ENCODE results near the gene CLDN7. TPM values are rescaled to one million over a fixed set of nuclear protein-coding genes. Genes with fewer than 3 reads are reported as not detected.

The CLDN7 gene
- total RNA-seq, 1 donor from 2014 or later: 2.7 TPM

- no peak for DNase-seq (ENCODE audit: low read depth in 2 of 2)
Observed at GRCh38 chr17:7289256-7290032, 27.2 kb upstream of the CLDN7 start.

DNA sequence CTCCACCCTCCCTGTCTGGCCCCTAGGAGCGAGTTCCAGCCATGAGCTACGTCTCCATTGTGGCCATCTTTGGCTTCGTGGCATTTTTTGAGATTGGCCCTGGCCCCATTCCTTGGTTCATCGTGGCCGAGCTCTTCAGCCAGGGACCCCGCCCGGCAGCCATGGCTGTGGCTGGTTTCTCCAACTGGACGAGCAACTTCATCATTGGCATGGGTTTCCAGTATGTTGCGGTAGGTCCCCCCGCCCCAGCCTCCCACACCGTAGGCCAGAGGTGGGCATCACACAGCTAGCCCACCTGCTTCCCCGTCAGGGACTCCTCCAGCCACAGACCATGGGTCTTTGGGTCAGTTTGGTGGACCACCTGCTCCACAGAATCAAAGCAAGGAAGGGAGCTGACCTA is 23.4 kb upstream of the CLDN7 start:
- no peak for DNase-seq (ENCODE audit: low read depth in 2 of 2)

GRCh38 chr17:7284911-7285310 is 22.6 kb upstream of the CLDN7 start:
- no peak for DNase-seq (ENCODE audit: low read depth in 2 of 2)

- DNase-seq (ENCODE audit: low read depth in 2 of 2): no peak
Observed at GRCh38 chr17:7283471-7284216, 21.4 kb upstream of the CLDN7 start.

GRCh38 chr17:7282752-7283321 is 20.6 kb upstream of the CLDN7 start:
- no peak for DNase-seq (ENCODE audit: low read depth in 2 of 2)

DNA sequence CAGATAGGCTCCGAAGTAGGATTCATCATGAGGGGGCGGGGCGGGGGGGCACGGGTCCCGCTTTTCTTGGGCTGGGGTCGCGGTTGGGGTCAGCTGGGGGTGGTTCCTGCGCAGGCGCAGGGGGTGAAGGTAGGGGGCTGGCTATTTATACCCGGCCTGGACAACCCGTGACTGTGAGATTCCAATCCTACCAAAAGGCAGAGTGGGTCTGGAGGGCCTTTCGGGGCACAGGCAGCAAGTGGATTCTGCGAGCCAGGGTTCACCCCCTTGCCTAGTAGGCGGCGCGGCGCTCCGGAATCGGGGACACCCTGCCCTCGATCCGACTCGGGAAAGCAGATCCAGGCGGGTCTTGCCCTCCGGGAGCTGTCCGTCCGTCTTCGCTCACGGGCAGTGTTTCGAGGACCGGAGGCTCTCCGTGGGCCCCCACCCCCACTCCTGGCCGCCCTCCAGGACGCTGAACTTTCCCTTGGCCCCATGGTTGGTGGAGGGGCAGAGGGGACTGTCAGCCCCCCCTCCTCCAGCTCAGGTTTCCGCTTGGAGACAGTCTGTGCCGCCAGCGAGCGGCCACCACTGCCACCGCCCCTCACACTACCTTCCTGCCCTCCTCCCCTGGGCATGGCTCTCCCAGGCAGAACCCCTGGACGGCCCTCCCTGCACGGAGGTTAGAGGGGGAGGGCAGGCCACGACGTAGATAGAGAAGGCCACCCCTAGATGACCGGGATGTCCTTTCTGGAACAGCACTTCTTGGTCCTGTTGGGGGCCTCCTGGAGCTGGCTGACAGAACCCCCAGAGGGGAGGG is 19.9 kb upstream of the CLDN7 start:
- DNase-seq (ENCODE audit: low read depth in 2 of 2): no peak

DNA sequence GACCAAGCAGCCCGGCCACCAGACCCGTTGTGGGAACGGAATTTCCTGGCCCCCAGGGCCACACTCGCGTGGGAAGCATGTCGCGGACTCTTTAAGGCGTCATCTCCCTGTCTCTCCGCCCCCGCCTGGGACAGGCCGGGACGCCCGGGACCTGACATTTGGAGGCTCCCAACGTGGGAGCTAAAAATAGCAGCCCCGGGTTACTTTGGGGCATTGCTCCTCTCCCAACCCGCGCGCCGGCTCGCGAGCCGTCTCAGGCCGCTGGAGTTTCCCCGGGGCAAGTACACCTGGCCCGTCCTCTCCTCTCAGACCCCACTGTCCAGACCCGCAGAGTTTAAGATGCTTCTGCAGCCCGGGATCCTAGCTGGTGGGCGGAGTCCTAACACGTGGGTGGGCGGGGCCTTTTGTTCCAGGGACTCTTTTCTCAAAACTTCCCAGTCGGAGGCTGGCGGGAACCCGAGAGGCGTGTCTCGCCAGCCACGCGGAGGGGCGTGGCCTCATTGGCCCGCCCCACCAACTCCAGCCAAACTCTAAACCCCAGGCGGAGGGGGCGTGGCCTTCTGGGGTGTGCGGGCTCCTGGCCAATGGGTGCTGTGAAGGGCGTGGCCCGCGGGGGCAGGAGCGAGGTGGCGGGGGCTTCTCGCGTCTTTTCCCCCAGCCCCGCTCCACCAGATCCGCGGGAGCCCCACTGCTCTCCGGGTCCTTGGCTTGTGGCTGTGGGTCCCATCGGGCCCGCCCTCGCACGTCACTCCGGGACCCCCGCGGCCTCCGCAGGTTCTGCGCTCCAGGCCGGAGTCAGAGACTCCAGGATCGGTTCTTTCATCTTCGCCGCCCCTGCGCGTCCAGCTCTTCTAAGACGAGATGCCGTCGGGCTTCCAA is 19.0 kb upstream of the CLDN7 start, which contains the start of gene SLC2A4:
SLC2A4 (plus strand) TSS at position 645 of the 879 bp plus-strand sequence; CDS start at position 862, 217 bp downstream.
- peak; percentile 87 to 95 for DNase-seq (ENCODE audit: low read depth in 2 of 2)

DNA sequence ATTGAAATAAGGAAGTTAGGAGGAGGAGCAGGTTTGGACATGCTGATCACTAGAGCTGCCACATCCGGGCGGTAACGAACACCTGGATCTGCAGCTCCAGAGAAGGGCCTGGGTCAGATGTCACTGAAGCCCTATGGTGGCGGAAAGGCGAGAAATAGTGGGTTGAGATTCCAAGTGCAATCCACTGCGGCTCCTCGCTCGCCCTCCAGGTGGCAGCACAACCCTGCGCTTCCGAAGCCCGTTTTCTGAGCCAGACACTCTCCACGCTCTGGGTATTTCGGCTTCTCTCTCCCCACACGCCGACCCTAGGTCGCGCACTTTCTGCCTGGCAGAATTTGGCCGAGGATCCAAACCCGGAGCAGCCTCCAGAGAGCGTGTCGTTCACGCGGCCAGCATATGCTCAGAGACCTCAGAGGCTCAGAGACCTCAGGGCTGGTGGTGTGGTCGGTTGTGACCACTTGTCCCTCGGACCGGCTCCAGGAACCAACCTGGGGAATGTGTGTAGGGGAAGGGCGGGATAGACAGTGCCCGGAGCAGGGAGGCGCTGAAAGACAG is 18.3 kb upstream of the CLDN7 start:
- DNase-seq (ENCODE audit: low read depth in 2 of 2): peak; percentile 52 to 76

DNA sequence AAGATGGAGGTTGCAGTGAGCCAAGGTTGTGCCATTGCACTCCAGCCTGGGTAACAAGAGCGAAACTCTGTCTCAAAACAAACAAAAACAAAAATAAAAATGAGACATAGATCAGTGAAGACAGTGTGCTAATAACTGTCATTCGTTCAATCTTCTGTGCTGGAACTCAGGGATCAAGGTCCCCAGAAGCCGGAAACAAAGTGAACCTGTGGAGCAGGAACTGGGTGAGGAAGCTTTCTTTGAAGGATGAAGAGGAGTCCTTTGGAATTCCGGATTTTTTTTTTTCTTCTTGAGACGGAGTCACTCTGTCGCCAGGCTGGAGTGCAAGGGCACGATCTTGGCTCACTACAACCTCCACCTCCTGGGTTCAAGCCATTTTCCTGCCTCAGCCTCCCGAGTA is 17.2 kb upstream of the CLDN7 start:
- no peak for DNase-seq (ENCODE audit: low read depth in 2 of 2)

- DNase-seq (ENCODE audit: low read depth in 2 of 2): no peak
Observed at GRCh38 chr17:7266784-7267183, 4.5 kb upstream of the CLDN7 start.

GRCh38 chr17:7263801-7264078 is 1.5 kb upstream of the CLDN7 start:
- DNase-seq (ENCODE audit: low read depth in 2 of 2): no peak

DNA sequence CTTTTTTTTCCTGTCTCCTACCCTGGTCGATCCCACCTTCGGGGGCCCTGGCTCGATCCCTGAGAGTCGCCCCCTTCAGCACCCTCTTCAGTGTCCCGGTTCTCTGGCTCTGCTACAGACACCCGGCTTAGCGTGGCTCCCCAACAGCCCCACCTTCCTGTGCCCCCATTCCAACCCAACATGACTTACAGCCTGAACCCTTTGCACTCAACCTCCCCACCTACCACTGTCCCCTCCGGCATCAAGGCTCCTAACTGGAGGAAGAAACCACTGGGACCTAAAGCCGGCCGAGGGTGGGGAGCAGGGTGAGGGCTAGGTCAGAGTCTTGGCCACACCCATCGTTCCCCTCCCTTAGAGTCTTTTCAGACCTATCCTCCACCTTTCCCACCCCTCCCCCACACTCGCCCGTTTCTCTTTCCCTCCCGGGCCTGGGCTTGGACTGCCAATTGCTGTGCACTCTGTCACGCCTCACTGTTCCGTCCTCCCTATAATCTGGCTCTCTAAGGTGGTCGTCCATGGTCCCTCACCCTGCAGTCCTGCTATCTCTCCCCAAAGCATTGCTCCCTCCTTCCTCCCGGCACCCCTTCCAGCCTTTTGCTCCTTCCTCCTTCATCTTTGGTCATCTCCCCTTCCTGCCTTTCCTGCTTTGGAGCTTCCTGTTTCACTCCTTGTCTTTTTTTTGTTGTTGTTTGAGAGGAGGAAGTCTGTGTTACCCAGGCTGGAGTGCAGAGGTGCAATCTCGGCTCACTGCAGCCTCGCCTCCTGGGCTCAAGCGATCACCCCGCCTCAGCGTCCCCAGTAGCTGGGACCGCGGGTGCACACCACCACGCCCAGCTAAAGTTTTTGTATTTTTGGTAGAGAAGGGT is 890 bp upstream of the CLDN7 start:
- no peak for DNase-seq (ENCODE audit: low read depth in 2 of 2)

GRCh38 chr17:7261379-7262191 is 693 bp downstream of the CLDN7 start:
- no peak for DNase-seq (ENCODE audit: low read depth in 2 of 2)

DNA sequence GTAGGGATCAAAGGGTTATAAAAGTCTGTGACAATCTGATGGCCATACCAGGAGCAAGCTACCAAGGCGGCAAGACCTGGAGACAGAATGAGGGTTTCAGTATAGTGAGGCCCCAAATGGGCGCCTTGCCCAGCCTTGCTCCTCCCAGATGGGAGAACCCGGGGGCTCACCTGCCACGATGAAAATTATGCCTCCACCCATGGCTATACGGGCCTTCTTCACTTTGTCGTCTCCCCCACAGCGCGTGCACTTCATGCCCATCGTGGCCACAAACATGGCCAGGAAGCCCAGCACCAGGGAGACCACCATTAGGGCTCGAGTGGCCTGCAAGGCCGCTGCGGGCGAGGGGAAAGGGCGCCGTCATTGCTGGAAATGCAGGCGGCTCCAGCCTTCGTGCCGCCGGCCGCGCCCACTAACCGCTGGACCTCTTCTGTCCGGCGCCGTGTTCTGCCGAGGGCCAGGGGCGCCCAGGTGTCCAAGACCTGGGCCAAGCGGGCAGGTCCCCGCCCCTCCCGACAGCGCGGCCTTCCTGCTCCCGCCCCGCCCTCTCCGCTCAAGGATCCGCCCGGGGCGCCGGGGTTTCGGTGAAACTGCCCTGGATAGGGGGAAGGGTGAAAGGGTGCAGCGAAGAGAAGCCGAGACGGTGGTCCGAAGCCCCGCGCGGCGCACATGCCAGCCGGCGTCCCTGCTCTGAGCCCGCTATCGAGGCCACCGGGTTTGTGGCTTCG is 1.5 kb downstream of the CLDN7 start:
- DNase-seq (ENCODE audit: low read depth in 2 of 2): peak in 1 of 2 donors; percentile 24

GRCh38 chr17:7260151-7260550 is 2.1 kb downstream of the CLDN7 start:
- DNase-seq (ENCODE audit: low read depth in 2 of 2): no peak

- DNase-seq (ENCODE audit: low read depth in 2 of 2): no peak
Observed at GRCh38 chr17:7259555-7259889, 2.8 kb downstream of the CLDN7 start.

- no peak for DNase-seq (ENCODE audit: low read depth in 2 of 2)
Observed at GRCh38 chr17:7258731-7259554, 3.3 kb downstream of the CLDN7 start.

Data from dermis microvascular lymphatic vessel endothelial cell (primary cell).